Ectodermal cell (in vitro differentiated cells): ENCODE measurements around the gene ITGB8.

ENCODE experiments used
- H3K27ac ChIP-seq: 2 replicates; pipeline ENCODE4 v1.7.0; 2013; ENCODE audit warnings: mild to moderate bottlenecking, low read depth, low read length; ENCODE audit not compliant: insufficient read depth, poor library complexity, severe bottlenecking
- H3K27me3 ChIP-seq: 2 replicates; pipeline ENCODE4 v1.7.0; 2013; ENCODE audit warnings: mild to moderate bottlenecking, low read length; ENCODE audit not compliant: insufficient read depth, control insufficient read depth, poor library complexity, severe bottlenecking
- H3K36me3 ChIP-seq: one replicate; pipeline ENCODE4 v1.7.0; 2013; ENCODE audit warnings: low read length; ENCODE audit not compliant: control insufficient read depth, insufficient read depth
- H3K4me1 ChIP-seq: one replicate; pipeline ENCODE4 v1.7.0; 2013; ENCODE audit warnings: low read length; ENCODE audit not compliant: control insufficient read depth, insufficient read depth
- H3K4me3 ChIP-seq: 2 replicates; pipeline ENCODE4 v1.7.0; 2013; ENCODE audit warnings: low read depth, low read length, control low read depth; ENCODE audit not compliant: insufficient read depth
- H3K9me3 ChIP-seq: 2 replicates; pipeline ENCODE4 v1.7.0; 2013; ENCODE audit warnings: mild to moderate bottlenecking, low read length, moderate library complexity; ENCODE audit not compliant: control insufficient read depth
- WGBS, 2 experiments: methylation state at CpG; one replicate each; pipeline ENCODE4 v1.1.7; 2013; ENCODE audit warnings: missing lambda C conversion rate in 2 of 2; 5-methylcytosine and 5-hydroxymethylcytosine counted together

The ITGB8 gene

GRCh38 chr7:20350996-20351692, 20.4 kb downstream of the ITGB8 start:
- Histone ChIP-seq H3K36me3 (no peaks in the 10 kb centered on the region), H3K27me3 (no peaks in the 10 kb centered on the region), H3K4me3 (no peak overlapping the region), H3K27ac (no peak overlapping the region), H3K9me3 (no peaks in the 10 kb centered on the region), H3K4me1 (peaks cover 4% of the 10 kb centered on the region)
- 100% methylated on average over 1 of the region's 1 CpG; no CpG with 5 or more reads in 1 of the 2 experiments for WGBS, 2 experiments

- 92% methylated on average over 1 of the region's 1 CpG; no CpG with 5 or more reads in 1 of the 2 experiments for WGBS, 2 experiments
- H3K9me3 ChIP-seq = no peaks in the 10 kb centered on the region
- H3K36me3 ChIP-seq = no peaks in the 10 kb centered on the region
- no peak overlapping the region for H3K4me3 ChIP-seq
- no peaks in the 10 kb centered on the region for H3K27me3 ChIP-seq
- no peak overlapping the region for H3K27ac ChIP-seq
- H3K4me1 ChIP-seq = peaks cover 4% of the 10 kb centered on the region
Measured at GRCh38 chr7:20351901-20352300, 21.2 kb downstream of the ITGB8 start.

- Histone ChIP-seq H3K4me3 (no peak overlapping the region), H3K9me3 (no peaks in the 10 kb centered on the region), H3K27me3 (no peaks in the 10 kb centered on the region), H3K36me3 (no peaks in the 10 kb centered on the region), H3K4me1 (peaks cover 4% of the 10 kb centered on the region), H3K27ac (no peak overlapping the region)
- WGBS, 2 experiments = 95 to 98% methylated on average over 3 of the region's 4 CpGs
Measured at GRCh38 chr7:20352573-20353306, 22.0 kb downstream of the ITGB8 start.

GRCh38 chr7:20354610-20355528, 24.2 kb downstream of the ITGB8 start:
- Histone ChIP-seq H3K36me3 (no peaks in the 10 kb centered on the region), H3K9me3 (no peaks in the 10 kb centered on the region), H3K4me1 (peaks cover 4% of the 10 kb centered on the region), H3K4me3 (no peak overlapping the region), H3K27me3 (no peaks in the 10 kb centered on the region), H3K27ac (no peak overlapping the region)
- 85 to 91% methylated on average over 8 to 9 of the region's 9 CpGs for WGBS, 2 experiments

- no peak overlapping the region for H3K4me3 ChIP-seq
- no peak overlapping the region for H3K27ac ChIP-seq
- H3K36me3 ChIP-seq = no peaks in the 10 kb centered on the region
- H3K4me1 ChIP-seq = peaks cover 4% of the 10 kb centered on the region
- H3K9me3 ChIP-seq = no peaks in the 10 kb centered on the region
- WGBS, 2 experiments = 95% methylated on average over 3 of the region's 3 CpGs
- H3K27me3 ChIP-seq = no peaks in the 10 kb centered on the region
Measured at GRCh38 chr7:20358106-20358505, 27.4 kb downstream of the ITGB8 start.

GRCh38 chr7:20358762-20359282, 28.1 kb downstream of the ITGB8 start:
- WGBS, 2 experiments = 100% methylated on average over 3 of the region's 3 CpGs
- Histone ChIP-seq H3K27ac (no peak overlapping the region), H3K36me3 (no peaks in the 10 kb centered on the region), H3K4me3 (no peak overlapping the region), H3K27me3 (no peaks in the 10 kb centered on the region), H3K9me3 (no peaks in the 10 kb centered on the region), H3K4me1 (peaks cover 4% of the 10 kb centered on the region)

GRCh38 chr7:20359341-20359963, 28.8 kb downstream of the ITGB8 start:
- Histone ChIP-seq H3K27me3 (no peaks in the 10 kb centered on the region), H3K36me3 (no peaks in the 10 kb centered on the region), H3K27ac (no peak overlapping the region), H3K4me1 (peaks cover 4% of the 10 kb centered on the region), H3K4me3 (no peak overlapping the region), H3K9me3 (no peaks in the 10 kb centered on the region)
- 94 to 97% methylated on average over 1 of the region's 1 CpG for WGBS, 2 experiments

- Histone ChIP-seq H3K4me3 (no peak overlapping the region), H3K9me3 (no peaks in the 10 kb centered on the region), H3K36me3 (no peaks in the 10 kb centered on the region), H3K27ac (no peak overlapping the region), H3K27me3 (no peaks in the 10 kb centered on the region), H3K4me1 (no peaks in the 10 kb centered on the region)
- 92% methylated on average over 2 of the region's 2 CpGs; no CpG with 5 or more reads in 1 of the 2 experiments for WGBS, 2 experiments
Measured at GRCh38 chr7:20362574-20363253, 32.0 kb downstream of the ITGB8 start.

GRCh38 chr7:20364571-20365196, 34.0 kb downstream of the ITGB8 start:
- WGBS, 2 experiments = 93 to 94% methylated on average over 4 of the region's 4 CpGs
- no peak overlapping the region for H3K4me3 ChIP-seq
- H3K27me3 ChIP-seq = no peaks in the 10 kb centered on the region
- H3K9me3 ChIP-seq = no peaks in the 10 kb centered on the region
- no peak overlapping the region for H3K27ac ChIP-seq
- H3K36me3 ChIP-seq = no peaks in the 10 kb centered on the region
- no peaks in the 10 kb centered on the region for H3K4me1 ChIP-seq
